Measurements from ENCODE around the gene CERS4. TPM values are rescaled to one million over a fixed set of nuclear protein-coding genes. Genes with fewer than 3 reads are reported as not detected.

CERS4 gene
- total and polyA plus RNA-seq, 2 experiments from 2014 or later: 68.5 to 109 TPM

DNA sequence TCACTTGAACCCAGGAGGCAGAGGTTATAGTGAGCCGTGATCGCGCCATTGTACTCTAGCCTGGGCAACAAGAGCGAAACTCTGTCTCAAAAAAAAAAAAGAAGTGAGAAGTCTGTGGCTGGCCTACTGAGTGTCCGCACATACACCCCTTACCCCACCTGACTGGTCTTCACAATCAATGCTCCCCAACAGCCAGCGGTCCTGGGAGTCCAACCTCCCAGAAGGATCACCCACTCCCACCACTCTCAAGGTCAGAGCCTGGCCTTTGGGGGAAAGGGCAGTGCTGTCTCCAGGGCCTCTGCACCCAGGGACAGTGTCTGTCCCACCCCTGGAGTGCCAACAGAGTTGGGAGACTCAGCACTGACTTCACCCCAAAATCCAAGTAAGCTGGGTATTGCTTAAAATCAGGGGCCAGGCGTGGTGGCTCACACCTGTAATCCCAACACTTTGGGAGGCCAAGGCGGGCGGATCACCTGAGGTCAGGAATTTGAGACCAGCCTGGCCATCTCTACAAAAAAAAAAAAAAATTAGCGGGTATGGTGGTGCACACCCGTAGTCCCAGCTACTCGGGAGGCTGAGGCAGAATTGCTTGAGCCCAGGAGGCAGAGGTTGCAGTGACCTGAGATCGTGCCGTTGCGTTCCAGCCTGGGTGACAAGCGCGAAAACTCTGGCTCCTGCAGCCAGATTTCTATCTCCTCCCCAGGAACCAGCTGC, 101.3 kb downstream of the CERS4 start:
- no peak overlapping the region for H3K4me3 Mint-ChIP-seq
- H3K36me3 Mint-ChIP-seq (ENCODE audit: low read depth): peaks cover 51% of the 10 kb centered on the region
- no peaks in the 10 kb centered on the region for H3K27me3 ChIP-seq (ENCODE audit: insufficient read depth)
- no peaks in the 10 kb centered on the region for H3K36me3 ChIP-seq (ENCODE audit: insufficient read depth)
- H3K27ac ChIP-seq (ENCODE audit: low read depth): no peak overlapping the region
- H2AFZ ChIP-seq: no peak overlapping the region
- H3K79me2 ChIP-seq (replicated peaks; ENCODE audit: insufficient read depth): peaks cover 14% of the 10 kb centered on the region
- H4K20me1 ChIP-seq (replicated peaks; ENCODE audit: insufficient read depth): peaks cover 3% of the 10 kb centered on the region; the same call in 1 of the 2 replicates
- TF ChIP-seq, protein P1, sequence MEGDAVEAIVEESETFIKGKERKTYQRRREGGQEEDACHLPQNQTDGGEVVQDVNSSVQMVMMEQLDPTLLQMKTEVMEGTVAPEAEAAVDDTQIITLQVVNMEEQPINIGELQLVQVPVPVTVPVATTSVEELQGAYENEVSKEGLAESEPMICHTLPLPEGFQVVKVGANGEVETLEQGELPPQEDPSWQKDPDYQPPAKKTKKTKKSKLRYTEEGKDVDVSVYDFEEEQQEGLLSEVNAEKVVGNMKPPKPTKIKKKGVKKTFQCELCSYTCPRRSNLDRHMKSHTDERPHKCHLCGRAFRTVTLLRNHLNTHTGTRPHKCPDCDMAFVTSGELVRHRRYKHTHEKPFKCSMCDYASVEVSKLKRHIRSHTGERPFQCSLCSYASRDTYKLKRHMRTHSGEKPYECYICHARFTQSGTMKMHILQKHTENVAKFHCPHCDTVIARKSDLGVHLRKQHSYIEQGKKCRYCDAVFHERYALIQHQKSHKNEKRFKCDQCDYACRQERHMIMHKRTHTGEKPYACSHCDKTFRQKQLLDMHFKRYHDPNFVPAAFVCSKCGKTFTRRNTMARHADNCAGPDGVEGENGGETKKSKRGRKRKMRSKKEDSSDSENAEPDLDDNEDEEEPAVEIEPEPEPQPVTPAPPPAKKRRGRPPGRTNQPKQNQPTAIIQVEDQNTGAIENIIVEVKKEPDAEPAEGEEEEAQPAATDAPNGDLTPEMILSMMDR (conservative IDR thresholded peaks at IDR 0.05; ENCODE audit: low read depth in 2 of 2): no peak
- TF ChIP-seq POLR2AphosphoS5 (IDR thresholded peaks at IDR 0.05; ENCODE audit: low read depth) (no peak), STAT1 (IDR thresholded peaks at IDR 0.05; ENCODE audit: unreplicated experiment) (no peak), ZNF331 (CRISPR knock-in tag; IDR thresholded peaks at IDR 0.05; ENCODE audit: low read depth) (no peak), NANOG (IDR thresholded peaks at IDR 0.05; ENCODE audit: borderline replicate concordance) (no peak)
- TF ChIP-seq, protein P2, sequence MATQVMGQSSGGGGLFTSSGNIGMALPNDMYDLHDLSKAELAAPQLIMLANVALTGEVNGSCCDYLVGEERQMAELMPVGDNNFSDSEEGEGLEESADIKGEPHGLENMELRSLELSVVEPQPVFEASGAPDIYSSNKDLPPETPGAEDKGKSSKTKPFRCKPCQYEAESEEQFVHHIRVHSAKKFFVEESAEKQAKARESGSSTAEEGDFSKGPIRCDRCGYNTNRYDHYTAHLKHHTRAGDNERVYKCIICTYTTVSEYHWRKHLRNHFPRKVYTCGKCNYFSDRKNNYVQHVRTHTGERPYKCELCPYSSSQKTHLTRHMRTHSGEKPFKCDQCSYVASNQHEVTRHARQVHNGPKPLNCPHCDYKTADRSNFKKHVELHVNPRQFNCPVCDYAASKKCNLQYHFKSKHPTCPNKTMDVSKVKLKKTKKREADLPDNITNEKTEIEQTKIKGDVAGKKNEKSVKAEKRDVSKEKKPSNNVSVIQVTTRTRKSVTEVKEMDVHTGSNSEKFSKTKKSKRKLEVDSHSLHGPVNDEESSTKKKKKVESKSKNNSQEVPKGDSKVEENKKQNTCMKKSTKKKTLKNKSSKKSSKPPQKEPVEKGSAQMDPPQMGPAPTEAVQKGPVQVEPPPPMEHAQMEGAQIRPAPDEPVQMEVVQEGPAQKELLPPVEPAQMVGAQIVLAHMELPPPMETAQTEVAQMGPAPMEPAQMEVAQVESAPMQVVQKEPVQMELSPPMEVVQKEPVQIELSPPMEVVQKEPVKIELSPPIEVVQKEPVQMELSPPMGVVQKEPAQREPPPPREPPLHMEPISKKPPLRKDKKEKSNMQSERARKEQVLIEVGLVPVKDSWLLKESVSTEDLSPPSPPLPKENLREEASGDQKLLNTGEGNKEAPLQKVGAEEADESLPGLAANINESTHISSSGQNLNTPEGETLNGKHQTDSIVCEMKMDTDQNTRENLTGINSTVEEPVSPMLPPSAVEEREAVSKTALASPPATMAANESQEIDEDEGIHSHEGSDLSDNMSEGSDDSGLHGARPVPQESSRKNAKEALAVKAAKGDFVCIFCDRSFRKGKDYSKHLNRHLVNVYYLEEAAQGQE (IDR thresholded peaks at IDR 0.05; ENCODE audit: unreplicated experiment): no peak
- no peaks in the 10 kb centered on the region for H3K9me3 Mint-ChIP-seq
- ATAC-seq (no peak), DNase-seq (ENCODE audit: low spot score) (no peak)
- no peak overlapping the region for H3K4me3 ChIP-seq
- H3K9me2 ChIP-seq (ENCODE audit: insufficient read depth): no peaks in the 10 kb centered on the region
- peaks cover 9% of the 10 kb centered on the region for H3K4me1 Mint-ChIP-seq
- peaks cover 16% of the 10 kb centered on the region for H3K27me3 Mint-ChIP-seq (ENCODE audit: insufficient read depth, low read depth, poor library complexity)
- H3F3A ChIP-seq (replicated peaks; ENCODE audit: low read depth): peaks cover 10% of the 10 kb centered on the region
- H3K4me2 ChIP-seq: no peak overlapping the region
- H3K27ac Mint-ChIP-seq: no peak overlapping the region
- H3K4me1 ChIP-seq (ENCODE audit: insufficient read depth): peaks cover 11% of the 10 kb centered on the region; the same call in 1 of the 2 replicates

GRCh38 chr19:8311461-8312260, 102.5 kb downstream of the CERS4 start:
- H3K9me3 Mint-ChIP-seq: no peaks in the 10 kb centered on the region
- Histone ChIP-seq H3K27me3 (ENCODE audit: insufficient read depth) (no peaks in the 10 kb centered on the region), H3K4me1 (ENCODE audit: insufficient read depth) (peaks cover 10% of the 10 kb centered on the region; the same call in 1 of the 2 replicates), H4K20me1 (replicated peaks; ENCODE audit: insufficient read depth) (peaks cover 3% of the 10 kb centered on the region; the same call in 1 of the 2 replicates), H3K4me2 (no peak overlapping the region), H3K9me2 (ENCODE audit: insufficient read depth) (no peaks in the 10 kb centered on the region), H3K27ac (ENCODE audit: low read depth) (no peak overlapping the region), H3K79me2 (replicated peaks; ENCODE audit: insufficient read depth) (peaks cover 10% of the 10 kb centered on the region), H2AFZ (no peak overlapping the region), H3K36me3 (ENCODE audit: insufficient read depth) (no peaks in the 10 kb centered on the region), H3F3A (replicated peaks; ENCODE audit: low read depth) (peaks cover 3% of the 10 kb centered on the region), H3K4me3 (no peak overlapping the region)
- no peak for DNase-seq (ENCODE audit: low spot score)
- no peak for ATAC-seq
- H3K36me3 Mint-ChIP-seq (ENCODE audit: low read depth): peaks cover 55% of the 10 kb centered on the region
- H3K4me1 Mint-ChIP-seq: peaks cover 17% of the 10 kb centered on the region
- H3K4me3 Mint-ChIP-seq: no peak overlapping the region
- no peak overlapping the region for H3K27ac Mint-ChIP-seq
- H3K27me3 Mint-ChIP-seq (ENCODE audit: insufficient read depth, low read depth, poor library complexity): peaks cover 15% of the 10 kb centered on the region
- TF ChIP-seq ETS1 (IDR thresholded peaks at IDR 0.05) (no peak), EZH2phosphoT487 (IDR thresholded peaks at IDR 0.05; ENCODE audit: unreplicated experiment) (no peak), ZNF331 (CRISPR knock-in tag; IDR thresholded peaks at IDR 0.05; ENCODE audit: low read depth) (no peak)
- TF ChIP-seq, protein P1 (conservative IDR thresholded peaks at IDR 0.05; ENCODE audit: low read depth in 2 of 2): no peak
